T1000 (cell line): Measurements from ENCODE around the gene PRSS36.
"Not testable (repeated sequence)": the region's sequence is repeated elsewhere in the genome, so short reads cannot be mapped to it uniquely, and the experiment has no call there.

Experiments used
- DNase-seq: peaks from one replicate; lab custom pipeline; 2025; ENCODE audit warnings: mixed read lengths; lab: John Stamatoyannopoulos, UW

Gene PRSS36

DNA sequence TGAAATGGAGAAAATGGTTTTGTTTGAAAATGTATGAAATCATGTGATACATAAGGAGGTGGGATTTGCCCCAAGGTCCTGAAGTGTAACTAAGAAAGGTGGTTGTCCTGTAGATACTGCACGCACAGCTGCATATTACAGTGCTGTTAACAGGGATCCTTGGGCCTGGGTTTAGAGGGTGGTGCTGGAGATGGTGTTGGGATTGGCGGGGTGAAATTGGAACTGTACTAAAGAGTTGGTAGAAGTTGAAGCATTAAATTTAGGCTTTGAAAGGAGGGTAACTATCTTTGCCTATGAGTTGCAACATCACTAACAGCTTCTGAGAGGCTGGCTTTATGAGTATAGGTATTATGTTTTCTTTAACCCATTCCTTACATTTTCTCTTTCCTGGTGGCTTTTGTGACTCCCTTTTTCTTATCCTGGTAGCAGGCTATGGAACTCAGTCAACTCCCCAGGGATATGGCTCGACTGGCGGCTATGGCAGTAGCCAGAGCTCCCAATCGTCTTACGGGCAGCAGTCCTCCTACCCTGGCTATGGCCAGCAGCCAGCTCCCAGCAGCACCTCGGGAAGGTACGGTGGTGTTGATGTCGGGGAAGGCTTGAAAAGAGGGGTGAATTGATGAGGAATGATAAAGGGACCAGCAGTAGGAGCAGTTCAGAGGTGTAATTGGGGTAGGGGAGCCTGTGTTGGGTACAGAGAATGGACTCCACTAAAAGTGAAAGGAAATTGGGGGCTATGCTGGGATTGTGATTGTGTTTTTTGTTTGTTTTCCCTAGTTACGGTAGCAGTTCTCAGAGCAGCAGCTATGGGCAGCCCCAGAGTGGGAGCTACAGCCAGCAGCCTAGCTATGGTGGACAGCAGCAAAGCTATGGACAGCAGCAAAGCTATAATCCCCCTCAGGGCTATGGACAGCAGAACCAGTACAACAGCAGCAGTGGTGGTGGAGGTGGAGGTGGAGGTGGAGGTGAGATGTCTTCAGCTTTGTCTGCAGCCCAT is 33.9 kb upstream of the PRSS36 start:
- no peak for DNase-seq

DNA sequence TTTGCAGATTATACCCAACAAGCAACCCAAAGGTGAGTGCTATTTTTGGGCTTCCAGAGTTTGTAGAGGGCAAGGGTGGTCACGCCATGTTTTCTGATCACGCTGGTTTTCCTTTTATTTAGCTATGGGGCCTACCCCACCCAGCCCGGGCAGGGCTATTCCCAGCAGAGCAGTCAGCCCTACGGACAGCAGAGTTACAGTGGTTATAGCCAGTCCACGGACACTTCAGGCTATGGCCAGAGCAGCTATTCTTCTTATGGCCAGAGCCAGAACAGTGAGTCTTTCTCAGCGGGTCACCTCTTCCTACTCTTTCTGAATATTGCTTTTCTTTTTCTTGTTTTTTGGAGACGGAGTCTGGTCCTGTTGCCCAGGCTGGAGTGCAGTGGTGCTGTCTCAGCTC is 32.5 kb upstream of the PRSS36 start:
- no peak for DNase-seq

DNA sequence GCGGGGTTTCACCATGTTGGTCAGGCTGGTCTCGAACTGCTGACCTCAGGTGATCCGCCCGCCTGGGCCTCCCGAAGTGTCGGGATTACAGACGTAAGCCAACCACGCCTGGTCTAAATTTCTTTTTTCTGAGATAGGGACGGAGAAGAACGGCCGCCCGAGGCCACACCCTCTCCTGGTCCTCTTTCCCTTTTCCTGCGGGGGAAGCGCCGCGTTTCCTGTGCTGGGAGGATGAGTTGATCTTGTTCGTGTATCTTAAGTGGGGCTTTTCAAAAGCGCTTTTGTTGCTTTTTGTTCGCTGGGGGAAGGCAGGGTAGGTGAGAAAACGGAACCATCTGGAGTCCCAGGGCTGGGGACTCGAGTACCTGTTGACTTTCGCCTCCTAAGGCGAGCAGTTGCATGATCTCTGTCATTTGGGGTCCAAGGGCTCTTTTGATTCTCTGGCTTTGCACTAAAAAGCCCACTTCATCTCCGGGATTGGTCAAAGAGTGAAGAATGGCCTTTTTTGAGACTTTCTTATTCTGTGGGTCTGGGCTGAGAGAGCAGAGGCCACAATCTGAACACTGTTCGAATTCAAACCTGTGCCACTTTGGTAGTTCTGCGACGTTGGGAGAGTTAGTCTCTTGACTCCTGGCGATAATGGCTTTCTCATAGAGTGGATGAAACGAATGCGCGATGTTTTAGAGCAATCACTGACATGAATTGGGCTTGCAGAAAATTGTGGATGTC is 31.4 kb upstream of the PRSS36 start:
- no peak for DNase-seq

DNA sequence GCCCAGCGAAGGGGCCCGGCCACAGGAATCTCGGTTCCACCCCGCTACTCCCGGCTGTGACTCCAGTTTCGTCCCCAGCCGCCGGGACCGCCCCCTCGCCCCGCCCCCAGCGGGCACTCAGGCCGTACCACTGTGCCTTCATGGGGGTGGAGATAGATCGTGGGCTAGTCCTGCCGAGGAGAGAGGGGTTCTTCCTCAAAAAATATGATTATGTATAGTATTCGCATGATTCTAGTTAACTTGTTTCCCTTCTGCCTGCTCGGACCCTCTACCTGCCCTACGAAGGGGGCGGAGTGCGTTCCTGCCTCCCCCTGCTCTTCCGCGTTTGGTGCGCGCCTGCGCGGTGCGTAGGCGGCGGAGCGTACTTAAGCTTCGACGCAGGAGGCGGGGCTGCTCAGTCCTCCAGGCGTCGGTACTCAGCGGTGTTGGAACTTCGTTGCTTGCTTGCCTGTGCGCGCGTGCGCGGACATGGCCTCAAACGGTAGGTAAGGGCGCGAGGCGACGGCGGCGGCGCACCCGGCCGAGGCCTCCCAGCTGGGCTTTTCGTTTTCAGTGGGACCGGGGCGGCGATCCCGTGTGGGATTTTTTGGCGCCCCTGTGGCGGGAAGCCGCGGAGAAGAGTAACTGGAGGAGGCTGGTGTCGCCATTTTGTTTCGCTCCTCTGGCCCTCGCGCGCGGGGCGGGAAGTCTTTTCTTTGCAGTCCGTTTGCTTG is 30.0 kb upstream of the PRSS36 start, which contains the start of gene FUS:
TSS of gene FUS (plus strand) at position 393 of the 713 bp plus-strand sequence. CDS start at position 469, 76 bp downstream.
- peak; percentile 90 for DNase-seq

DNA sequence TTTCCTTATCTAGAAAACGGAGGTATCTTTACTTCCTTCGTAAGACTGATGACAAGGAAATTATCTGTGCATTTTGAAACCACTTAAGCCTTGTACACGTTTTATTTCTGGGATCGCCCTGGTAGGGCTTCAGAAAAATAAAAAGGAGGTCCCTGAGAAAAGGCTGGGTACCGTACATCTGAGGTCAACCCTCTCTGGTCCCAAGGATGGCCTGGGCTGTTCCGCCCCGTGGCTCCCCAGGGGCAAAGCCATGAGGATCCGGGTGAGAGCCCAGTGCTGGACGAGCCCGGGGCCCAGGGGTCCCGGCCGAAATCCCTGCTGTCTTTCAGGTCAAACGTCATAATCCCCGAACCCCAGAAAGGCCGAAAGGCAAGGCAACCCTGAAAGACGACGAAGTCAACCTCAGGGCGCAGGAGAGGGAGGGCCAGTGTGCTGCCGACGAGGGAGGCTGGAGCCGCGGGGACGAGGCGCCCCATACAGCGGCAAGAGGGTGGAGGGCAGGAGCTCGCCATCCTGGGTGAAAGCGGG is 29.4 kb upstream of the PRSS36 start:
- no peak for DNase-seq

DNA sequence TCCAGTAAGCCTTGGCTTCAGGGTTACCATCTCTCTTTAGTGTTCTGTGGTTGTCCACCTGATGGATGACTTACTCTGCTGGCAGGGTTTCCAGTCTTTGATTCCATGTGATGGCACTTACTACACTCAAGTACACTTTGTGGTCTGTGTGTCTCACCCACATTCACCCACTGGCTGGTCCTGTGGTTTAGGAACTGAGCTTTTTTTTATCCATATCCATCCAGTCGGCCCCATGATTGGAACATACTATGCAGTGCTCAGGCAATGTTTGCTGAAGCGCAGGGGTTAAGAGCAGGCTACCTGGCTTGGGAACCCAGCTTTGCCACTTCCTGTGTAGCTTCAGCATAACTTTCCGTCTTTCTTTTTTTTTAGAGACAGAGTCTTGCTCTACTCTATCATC is 27.3 kb upstream of the PRSS36 start:
- no peak for DNase-seq

DNA sequence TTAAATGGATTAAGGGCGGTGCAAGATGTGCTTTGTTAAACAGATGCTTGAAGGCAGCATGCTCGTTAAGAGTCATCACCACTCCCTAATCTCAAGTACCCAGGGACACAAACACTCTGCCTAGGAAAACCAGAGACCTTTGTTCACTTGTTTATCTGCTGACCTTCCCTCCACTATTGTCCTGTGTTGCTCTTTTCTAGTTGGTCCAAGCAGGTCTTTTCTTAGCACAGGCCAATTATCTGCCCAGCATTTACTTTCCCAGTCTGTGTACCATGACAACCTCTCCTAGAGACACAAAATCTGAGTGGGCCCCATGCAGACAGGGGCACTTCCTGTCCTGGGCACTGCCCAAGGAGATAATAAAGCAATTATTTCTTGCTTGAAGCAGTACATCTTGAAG is 20.2 kb upstream of the PRSS36 start:
- DNase-seq = not testable (repeated sequence)

DNA sequence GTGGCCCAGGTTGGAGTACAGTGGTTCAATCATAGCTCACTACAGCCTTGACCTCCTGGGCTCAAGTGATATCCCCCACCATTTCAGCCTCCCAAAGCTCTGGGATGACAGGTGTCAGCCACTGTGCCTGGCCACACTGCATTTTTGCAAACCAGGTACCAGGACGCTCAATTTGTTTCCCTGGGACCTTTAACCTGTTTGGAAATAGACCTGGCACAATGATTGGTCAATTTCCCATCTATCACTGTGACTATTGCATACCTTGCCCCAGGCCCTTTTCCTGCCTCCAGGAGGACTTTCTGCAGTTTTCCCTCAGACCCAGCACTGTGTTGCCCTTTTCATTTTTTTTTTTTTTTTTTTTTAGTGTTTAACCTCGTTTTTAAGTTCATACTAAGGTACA is 19.0 kb upstream of the PRSS36 start:
- DNase-seq = no peak

DNA sequence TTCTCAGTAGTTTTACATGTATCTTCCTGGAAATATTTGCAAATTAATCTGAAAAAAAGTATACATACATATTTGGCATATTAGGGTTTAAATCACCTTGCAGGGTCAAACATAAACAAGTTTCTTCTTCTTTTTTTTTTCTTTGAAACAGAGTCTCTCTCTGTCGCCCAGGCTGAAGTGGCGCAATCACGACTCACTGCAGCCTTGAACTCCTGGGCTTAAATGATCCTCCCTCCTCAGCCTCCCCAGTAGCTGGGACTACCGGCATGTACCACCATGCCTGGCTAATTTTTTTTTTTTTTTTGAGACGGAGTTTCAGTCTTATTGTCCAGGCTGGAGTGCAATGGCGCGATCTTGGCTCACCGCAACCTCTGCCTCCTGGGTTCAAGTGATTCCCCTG is 17.4 kb upstream of the PRSS36 start:
- no peak for DNase-seq

DNA sequence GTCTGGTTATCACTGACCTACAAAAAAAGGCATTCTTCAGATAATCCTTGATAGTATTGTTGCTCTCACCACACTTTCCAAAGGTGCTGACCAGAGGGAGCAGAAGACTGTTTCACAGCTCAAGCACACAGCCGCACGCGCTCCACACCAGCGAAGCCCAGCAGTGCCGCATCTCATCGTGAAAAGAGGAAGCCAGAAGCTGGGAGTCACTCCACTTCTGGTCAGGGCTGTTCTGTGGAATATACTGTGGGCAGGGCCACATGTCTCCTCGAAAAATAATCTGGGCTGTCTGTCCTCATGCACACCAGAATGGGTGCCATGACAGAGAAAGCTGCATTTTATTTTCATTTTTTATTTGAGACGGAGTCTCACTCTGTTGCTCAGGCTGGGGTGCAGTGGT is 7.3 kb upstream of the PRSS36 start:
- DNase-seq = no peak

DNA sequence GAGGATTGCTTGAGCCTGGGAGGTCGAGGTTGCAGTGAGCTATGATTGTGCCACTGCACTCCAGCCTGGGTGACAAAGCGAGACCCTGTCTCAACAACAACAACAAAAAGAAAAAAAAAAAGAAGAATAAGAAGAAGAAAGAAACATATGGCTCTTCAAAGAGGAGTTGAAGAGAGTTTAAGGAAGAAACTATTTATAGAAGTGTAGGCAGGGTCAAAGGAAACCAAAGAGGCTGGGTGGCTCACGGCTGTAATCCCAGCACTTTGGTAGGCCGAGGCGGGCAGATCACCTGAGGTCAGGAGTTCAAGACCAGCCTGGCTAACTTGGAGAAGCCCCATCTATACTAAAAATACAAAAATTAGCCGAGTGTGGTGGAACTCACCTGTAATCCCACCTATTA is 1.1 kb upstream of the PRSS36 start:
- not testable (repeated sequence) for DNase-seq

DNA sequence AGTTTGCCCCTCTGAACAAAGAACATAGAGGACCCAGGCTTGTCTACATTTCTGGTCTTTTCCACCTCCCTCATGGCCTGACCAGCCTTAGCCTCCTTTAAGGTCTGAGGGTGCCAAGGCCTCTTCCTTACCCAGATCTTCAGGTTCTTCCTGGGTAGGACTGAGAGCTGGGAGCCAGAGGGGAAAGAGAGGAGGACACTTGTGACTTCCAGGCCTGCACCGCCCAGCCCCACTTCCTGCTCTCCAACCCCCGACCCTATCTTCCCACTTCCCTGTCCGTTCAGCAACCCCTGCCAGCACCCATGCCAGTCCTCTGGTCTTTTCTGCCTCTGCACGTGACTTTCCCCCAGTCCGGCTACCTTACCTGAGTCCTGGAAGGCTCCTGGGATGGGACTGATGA is 534 bp downstream of the PRSS36 start:
- DNase-seq = no peak

DNA sequence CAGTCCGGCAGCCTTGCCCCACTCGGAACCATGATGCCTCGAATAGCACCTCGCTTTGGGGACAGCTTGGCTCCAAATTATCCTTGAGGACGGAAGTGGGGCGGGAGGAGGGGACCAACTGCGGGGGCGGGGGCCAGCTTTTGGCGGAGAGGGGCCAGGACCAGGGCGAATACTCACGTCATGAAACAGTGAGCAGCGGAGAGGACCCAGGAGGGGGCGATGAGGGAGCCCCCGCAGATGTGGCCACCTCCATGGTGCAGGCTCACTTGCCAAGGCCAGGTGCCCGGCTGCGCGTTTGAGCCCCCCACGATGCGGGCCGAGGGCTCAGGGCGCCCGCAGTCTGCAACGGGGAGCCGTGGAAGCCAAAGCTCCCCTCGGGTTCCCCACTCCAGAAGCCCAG is 970 bp downstream of the PRSS36 start:
- DNase-seq = no peak

DNA sequence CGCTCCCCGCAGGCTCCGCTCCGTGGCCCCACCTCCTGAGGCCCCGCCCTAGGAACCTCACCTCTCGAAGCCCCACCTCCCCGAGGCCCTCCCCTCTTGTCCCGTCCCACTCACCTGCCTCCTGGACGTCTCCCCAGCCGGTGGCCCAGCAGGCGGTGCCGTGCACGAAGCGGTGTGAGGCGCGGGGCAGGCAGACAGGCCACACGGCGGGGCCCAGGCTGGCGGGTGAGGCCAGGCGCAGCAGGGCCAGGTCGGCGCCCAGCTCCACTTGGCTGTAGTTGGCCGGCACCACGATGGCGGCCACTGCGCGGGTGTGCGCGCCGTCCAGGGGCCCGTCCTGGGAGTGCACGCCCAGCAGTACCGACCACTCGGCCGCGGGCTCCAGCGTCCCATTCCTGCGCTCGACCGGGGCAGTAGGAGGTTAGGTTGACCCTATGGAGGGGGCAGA is 1.6 kb downstream of the PRSS36 start:
- DNase-seq = no peak

DNA sequence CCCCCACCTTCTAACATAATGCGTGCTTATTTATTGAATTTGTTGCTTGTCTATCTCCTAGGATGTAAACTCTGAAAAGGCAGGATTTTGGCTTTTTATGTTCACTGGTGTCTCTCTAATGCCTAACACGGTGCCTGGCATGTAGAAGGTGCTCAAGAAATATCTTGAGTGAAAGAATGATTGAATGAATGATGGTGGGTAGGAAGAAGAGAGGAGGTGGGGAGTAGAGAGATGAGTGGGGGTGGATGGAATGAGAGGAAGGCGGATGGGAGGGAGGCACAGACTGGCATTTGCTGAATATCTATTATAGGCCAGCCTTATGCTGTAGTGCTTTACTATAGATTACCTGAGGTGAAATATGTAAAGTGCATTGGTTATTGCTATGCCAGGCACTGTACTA is 2.3 kb downstream of the PRSS36 start:
- no peak for DNase-seq

DNA sequence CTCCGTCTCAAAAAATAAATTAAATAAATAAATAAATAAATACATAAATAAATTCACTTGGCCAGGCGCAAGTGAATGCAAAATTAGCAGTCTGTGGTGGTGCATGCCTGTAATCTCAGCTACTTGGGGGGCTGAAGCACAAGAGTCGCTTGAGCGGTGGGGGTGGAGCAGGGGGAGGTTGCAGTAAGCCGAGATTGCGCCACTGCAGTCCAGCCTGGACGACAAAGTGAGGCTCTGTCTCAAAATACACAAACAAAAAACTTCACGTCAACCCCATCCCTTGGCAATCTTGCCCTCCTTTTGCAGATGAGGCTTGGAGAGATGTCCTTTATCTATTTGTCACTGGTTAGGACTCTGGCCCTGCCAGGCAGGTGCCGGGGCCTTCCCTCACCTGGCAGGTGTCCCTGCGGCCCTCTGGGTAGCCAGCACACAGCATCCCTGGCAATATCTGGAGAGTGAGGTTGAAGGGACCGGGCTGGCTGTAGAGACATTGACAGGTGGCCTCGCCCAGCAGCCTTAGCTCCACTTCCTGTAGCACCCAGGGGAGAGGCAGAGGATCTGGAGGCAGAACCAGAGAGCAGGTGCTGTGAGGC is 4.4 kb downstream of the PRSS36 start:
- DNase-seq = no peak

DNA sequence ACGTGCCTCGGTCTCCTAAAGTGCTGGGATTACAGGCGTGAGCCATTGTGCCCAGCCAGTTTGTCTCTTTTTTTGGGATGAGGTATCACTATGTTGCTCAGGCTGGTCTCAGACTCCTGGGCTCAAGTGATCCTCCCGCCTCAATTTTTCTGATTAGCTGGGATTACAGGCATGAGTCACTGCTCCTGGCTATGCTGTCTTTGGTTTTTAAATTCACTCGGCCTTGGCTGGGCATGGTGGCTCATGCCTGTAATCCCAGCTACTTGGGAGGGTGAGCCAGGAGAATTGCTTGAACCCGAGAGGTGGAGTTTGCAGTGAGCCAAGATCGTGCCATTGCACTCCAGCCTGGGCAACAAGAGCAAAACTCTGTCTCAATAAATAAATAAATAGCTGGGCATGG is 5.4 kb downstream of the PRSS36 start:
- not testable (repeated sequence) for DNase-seq

DNA sequence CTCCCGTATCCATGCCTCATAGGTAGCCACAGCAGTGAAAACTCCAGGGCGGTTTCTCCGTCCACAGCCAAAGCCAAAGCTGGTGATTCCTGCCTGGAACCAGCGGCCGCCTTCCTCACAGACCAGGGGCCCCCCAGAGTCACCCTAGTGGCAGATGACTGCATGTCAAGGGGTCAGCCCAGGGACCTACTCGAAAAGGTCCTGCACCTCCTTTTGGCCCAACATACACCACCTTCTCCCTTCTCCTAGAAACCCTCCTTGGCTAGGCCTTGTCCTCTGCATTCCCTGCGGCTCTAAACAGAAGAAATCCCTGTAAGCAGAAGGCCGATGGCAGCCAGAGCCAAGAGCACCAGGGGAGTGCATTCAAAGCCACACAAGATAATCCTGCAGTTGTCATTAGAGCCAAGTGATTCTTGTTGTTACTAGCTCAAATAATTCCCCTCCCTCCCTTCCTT is 6.1 kb downstream of the PRSS36 start:
- DNase-seq = no peak

DNA sequence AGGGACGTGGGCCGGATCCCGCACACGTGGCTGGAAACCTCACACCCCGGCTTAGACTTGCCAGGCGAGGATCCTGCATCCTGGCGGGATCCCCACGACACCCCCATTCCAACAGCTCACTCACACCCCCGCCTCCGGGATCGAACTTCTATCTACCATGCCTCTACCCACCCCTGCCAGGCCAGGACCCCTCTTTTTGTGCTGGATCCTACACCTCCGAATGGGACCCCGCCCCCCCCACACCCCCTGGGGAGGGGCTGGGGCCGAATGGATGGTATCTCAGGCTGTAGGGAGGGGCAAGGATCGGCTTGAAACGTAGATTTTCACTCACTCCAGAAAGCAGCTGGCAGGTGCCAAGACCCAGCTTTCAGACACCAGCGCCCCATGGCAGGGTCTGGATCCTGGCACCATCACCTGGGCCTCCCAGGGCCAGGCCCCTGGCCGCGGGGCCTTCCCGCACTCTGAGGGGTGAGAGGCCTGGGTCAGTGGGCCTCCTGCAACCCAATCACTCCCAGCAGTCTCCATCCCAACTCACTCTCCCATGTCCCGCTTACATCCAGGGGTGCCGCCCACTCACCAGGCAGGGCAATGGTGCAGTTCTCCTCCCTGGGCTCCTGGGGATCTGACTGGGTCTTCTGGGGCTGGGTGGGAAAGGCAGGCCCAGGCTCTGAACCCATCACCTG is 6.7 kb downstream of the PRSS36 start:
- no peak for DNase-seq

DNA sequence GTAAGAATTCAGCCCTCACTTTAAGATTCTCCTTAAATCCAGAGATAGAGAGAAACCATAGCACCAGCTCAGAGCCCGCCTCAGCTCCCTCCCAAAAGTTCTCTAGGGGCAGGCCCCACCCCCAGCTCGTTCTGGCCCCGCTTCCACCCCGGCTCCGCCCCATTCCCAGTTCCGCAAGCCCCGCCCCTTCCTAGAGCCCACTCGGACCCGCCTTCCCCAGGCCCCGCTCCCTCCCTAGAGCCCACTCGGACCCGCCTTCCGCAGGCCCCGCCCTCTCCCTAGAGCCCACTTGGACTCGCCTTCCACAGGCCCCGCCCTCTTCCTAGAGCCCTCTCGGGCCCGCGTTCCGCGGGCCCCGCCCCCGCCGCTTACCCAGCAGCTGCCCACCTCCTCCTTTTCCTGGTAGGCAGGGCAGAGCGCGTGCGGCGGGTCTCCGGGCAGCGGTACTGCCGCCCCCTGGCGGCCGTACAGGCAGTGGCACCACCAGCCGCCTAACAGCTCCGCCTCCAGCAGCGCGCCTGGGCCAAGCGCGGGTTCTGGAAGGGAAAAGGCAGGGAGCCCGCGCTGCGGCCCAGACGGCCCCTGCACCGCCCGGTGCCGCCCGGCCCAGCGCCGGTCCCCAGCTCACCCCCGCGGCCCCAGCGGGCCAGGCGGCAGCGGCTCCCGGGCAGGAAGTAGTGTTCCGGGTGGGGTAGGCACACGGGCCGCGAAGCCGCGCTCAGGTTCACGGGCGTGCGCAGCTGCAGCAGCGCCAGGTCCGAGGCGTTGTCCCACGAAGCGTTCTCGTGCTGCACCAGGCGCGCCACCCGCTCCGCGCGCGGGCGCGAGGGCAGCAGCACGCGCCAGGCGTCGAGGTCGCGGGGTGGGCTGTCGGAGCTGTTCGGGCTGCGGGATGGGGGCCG is 7.5 kb downstream of the PRSS36 start:
- DNase-seq = peak; percentile 99
